Keratinocyte (primary cell): ENCODE measurements around the gene CCDC192.

Experiments used
- EZH2 ChIP-seq: IDR thresholded peaks from one replicate; pipeline ENCODE4 v1.6.1; 2012; ENCODE audit warnings: inconsistent platforms, mild to moderate bottlenecking, low read length, moderate library complexity
- TF ChIP-seq, protein P1 (sequence below), 3 experiments: IDR thresholded peaks in 1 of 3; conservative IDR thresholded peaks in 1 of 3; optimal IDR thresholded peaks in 1 of 3; 2 replicates in 2 of 3; 3 replicates in 1 of 3; pipeline versions ENCODE3 to v1.5.1; 2011; ENCODE audit warnings: low read length in 3 of 3, mild to moderate bottlenecking in 3 of 3, moderate library complexity in 2 of 3, control low read depth in 1 of 3, inconsistent platforms in 1 of 3; ENCODE audit not compliant: insufficient read depth in 2 of 3; ENCODE audit errors: extremely low read depth in 1 of 3

DNA sequence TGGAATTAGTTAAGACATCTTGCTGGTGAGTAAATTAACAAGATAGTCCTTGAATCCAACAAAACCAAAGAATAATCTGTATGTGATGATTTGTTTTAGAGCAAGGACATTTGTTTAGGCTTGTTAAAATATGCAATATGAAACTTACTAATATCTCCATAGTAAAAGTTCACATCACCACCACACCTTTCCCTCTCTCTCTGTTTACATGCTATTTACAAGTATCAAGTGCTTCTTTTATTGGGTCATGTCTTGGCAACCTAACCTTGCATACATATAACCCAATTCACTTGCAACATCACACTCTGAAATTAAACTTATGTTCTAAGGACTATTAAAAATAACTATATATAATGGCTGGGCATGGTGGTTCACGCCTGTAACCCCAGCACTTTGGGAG lies 161.3 kb downstream of the CCDC192 start:
- TF ChIP-seq, protein P1, sequence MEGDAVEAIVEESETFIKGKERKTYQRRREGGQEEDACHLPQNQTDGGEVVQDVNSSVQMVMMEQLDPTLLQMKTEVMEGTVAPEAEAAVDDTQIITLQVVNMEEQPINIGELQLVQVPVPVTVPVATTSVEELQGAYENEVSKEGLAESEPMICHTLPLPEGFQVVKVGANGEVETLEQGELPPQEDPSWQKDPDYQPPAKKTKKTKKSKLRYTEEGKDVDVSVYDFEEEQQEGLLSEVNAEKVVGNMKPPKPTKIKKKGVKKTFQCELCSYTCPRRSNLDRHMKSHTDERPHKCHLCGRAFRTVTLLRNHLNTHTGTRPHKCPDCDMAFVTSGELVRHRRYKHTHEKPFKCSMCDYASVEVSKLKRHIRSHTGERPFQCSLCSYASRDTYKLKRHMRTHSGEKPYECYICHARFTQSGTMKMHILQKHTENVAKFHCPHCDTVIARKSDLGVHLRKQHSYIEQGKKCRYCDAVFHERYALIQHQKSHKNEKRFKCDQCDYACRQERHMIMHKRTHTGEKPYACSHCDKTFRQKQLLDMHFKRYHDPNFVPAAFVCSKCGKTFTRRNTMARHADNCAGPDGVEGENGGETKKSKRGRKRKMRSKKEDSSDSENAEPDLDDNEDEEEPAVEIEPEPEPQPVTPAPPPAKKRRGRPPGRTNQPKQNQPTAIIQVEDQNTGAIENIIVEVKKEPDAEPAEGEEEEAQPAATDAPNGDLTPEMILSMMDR (optimal IDR thresholded peaks at IDR 0.05 in 1 of 3, IDR thresholded peaks at IDR 0.05 in 1 of 3, conservative IDR thresholded peaks at IDR 0.05 in 1 of 3; ENCODE audit: extremely low read depth in 1 of 3, insufficient read depth in 2 of 3, low read length in 3 of 3) = no peak
- TF ChIP-seq EZH2 = no peak
